ENCODE data around the gene FHOD3. TPM values are rescaled to one million over a fixed set of nuclear protein-coding genes. Genes with fewer than 3 reads are reported as not detected.

The FHOD3 gene
- total and polyA plus RNA-seq, 2 of the 8 experiments (the other 6 are each of a cell fraction or from before 2014, with no cell fraction given), result 9.7 to 10.5 TPM

- H3K23me2 ChIP-seq (ENCODE audit: low read depth, low read length), result no peaks in the 10 kb centered on the region
- no peak overlapping the region for H2AFZ ChIP-seq (ENCODE audit: low read length)
- H2BK20ac ChIP-seq (ENCODE audit: low read length), result no peak overlapping the region
- H3K56ac ChIP-seq (replicated peaks; ENCODE audit: insufficient read length, low read depth, low read length), result no peak overlapping the region
- no peaks in the 10 kb centered on the region for H3K27me3 ChIP-seq (replicated peaks in 1 of 4; ENCODE audit: control insufficient read depth in 3 of 4, extremely low read depth in 1 of 4, insufficient read depth in 3 of 4, low read length in 3 of 4)
- WGBS, 2 experiments (ENCODE audit: extremely low coverage in 1 of 2, insufficient coverage in 1 of 2, insufficient read length in 1 of 2, insufficient replicate concordance in 2 of 2, low coverage in 1 of 2, low lambda C conversion rate in 2 of 2, missing lambda C conversion rate in 1 of 2), result 81% methylated on average over 3 of the region's 3 CpGs; no CpG with 5 or more reads in 1 of the 2 experiments
- no peak overlapping the region for H4K8ac ChIP-seq (ENCODE audit: extremely low read depth, insufficient read depth, low read length)
- DNase-seq (ENCODE audit: low read depth in 1 of 2, low spot score in 2 of 2), result no peak
- ChIA-PET POLR2A (ENCODE audit: partially characterized antibody) (interaction anchor here (1.2 kb wide), 1 partner anchor 150 kb away, joined by 3 read pairs; the partner anchor contains the start of genes ELP2 and SLC39A6), CTCF (ENCODE audit: partially characterized antibody) (interaction anchor here (0.6 to 1.5 kb wide), 5 partner anchors 8 to 183 kb away, joined by 3 to 4 read pairs (median 3); no protein-coding TSS in a partner anchor)
- no peak overlapping the region for H2BK120ac ChIP-seq (replicated peaks; ENCODE audit: low read depth, low read length)
- H2AK5ac ChIP-seq (ENCODE audit: low read depth, low read length), result no peak overlapping the region
- no peaks in the 10 kb centered on the region for H3K9me3 ChIP-seq (ENCODE audit: insufficient read depth in 2 of 2, low read depth in 1 of 2, low read length in 1 of 2)
- H2BK5ac ChIP-seq (ENCODE audit: low read depth, low read length), result no peak overlapping the region
- no peaks in the 10 kb centered on the region for H3K36me3 ChIP-seq (ENCODE audit: control insufficient read depth in 2 of 4, insufficient read depth in 4 of 4, low read length in 3 of 4)
- H4K5ac ChIP-seq (ENCODE audit: insufficient read length, low read depth, low read length), result no peak overlapping the region
- FAIRE-seq, result no peak
- no peak overlapping the region for H3K14ac ChIP-seq (ENCODE audit: insufficient read length)
- H2BK12ac ChIP-seq (ENCODE audit: low read depth, low read length), result no peak overlapping the region
- no peak overlapping the region for H3K18ac ChIP-seq (ENCODE audit: extremely low read depth, low read length)
- no peak overlapping the region for H4K91ac ChIP-seq (replicated peaks; ENCODE audit: insufficient read length, low read length)
- H3K4me2 ChIP-seq (ENCODE audit: insufficient read depth in 1 of 2, low read depth in 2 of 2, low read length in 2 of 2), result no peak overlapping the region
- no peak overlapping the region for H2BK15ac ChIP-seq (ENCODE audit: low read length)
- H3K79me1 ChIP-seq (ENCODE audit: low read depth, low read length), result no peaks in the 10 kb centered on the region
- H3K4me3 ChIP-seq (ENCODE audit: extremely low read depth in 1 of 4, insufficient read depth in 2 of 4, low read depth in 3 of 4, low read length in 4 of 4), result no peak overlapping the region
- no peak overlapping the region for H3K4ac ChIP-seq (replicated peaks; ENCODE audit: insufficient read length, low read depth, low read length)
- no peaks in the 10 kb centered on the region for H4K20me1 ChIP-seq (replicated peaks in 1 of 2; ENCODE audit: control insufficient read depth in 1 of 2, insufficient read depth in 2 of 2, low read length in 2 of 2)
- no peaks in the 10 kb centered on the region for H3K4me1 ChIP-seq (replicated peaks in 1 of 4; ENCODE audit: control insufficient read depth in 3 of 4, insufficient read depth in 4 of 4, low read length in 3 of 4)
- H3K23ac ChIP-seq (ENCODE audit: insufficient read length), result no peak overlapping the region
- H3K79me2 ChIP-seq (ENCODE audit: control insufficient read depth in 1 of 2, insufficient read depth in 2 of 2, low read length in 2 of 2), result no peaks in the 10 kb centered on the region
- H3K9ac ChIP-seq (replicated peaks in 1 of 4; ENCODE audit: extremely low read depth in 1 of 4, low read depth in 3 of 4, low read length in 3 of 4), result no peak overlapping the region
- H3K27ac ChIP-seq (ENCODE audit: low read depth, low read length), result no peak overlapping the region
- TF ChIP-seq MAFK (IDR thresholded peaks at IDR 0.05; ENCODE audit: low read depth, low read length) (no peak), HDAC6 (IDR thresholded peaks at IDR 0.05; ENCODE audit: low read depth, low read length) (no peak), CTCF (IDR thresholded peaks at IDR 0.05; ENCODE audit: control extremely low read depth in 1 of 3, insufficient read depth in 1 of 3, low read depth in 1 of 3, low read length in 3 of 3) (no peak)
Observed at GRCh38 chr18:36279001-36279400, 18.5 kb upstream of the FHOD3 start.
